ENCODE results near the gene STARD5.
"Not testable (repeated sequence)": the region's sequence is repeated elsewhere in the genome, so short reads cannot be mapped to it uniquely, and the experiment has no call there.

Gene STARD5

DNA sequence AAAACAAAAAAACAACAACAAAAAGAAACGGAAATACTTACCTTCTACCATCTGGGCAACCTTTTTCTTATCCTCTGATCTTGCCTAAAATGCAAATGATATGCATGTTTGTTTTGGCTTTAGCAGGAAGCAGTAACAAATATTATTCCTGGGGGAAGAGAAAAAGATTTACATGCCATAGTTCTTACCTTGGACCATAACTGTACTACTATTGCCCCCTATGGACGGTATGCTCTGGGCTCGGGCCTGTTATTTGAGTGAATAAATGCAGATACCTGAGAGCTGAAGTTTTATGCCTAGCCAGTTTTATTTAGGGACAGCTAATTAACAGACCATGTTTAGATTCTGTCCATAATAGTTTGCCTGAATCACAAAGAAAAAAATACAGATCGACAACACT, 12.6 kb upstream of the STARD5 start:
- no peak for DNase-seq

DNA sequence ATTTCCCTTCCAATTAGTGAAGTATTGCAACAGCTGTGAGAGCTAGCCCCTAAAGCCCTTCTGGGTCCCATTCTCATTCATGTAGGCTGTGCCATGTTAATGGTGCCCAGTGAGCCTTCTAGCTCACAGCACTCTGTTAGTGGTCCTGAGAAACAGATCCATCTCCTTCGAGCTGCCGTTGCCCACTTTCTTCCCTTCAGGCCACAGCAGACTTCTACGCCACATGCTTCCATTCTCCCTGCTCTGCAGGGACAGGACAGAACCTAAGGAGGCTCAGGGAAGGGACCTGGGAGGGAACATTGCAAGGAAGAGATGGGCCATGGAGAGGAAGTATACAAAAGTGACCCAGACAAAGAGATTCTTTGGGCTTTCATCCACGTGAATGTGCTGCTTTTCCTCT, 11.7 kb upstream of the STARD5 start:
- no peak for DNase-seq

DNA sequence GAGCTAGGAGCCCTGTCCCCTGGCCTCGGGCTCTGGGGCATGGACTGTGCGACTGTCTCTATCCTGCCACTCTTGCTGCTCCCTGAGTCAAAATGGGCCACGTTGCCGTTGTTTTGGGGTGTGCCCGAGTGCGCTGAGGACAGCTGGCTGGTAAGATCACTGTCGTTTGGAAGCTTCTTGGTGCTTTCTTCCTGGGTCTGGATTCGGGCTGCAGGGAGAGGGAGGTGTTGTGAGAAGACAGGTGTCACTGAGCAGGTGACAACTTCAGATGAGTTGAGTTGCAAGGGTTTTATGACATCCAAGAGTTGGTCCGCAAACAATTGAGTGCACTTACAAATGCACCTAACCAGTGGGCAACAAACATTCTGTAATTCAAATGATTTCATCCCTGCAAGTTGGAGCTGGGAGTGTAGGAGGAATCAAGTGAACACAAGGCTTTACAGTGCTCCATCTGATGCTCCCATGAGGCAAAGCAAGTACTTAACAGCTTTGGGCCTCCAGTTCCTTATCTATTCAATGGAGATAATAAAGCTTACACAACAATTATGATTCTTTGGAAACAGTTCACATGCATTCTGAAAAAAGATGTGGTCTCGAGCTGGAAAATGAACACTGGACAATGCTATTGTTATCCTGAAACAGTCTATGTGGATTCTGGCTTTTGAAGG, 11.0 kb upstream of the STARD5 start:
- no peak for DNase-seq

DNA sequence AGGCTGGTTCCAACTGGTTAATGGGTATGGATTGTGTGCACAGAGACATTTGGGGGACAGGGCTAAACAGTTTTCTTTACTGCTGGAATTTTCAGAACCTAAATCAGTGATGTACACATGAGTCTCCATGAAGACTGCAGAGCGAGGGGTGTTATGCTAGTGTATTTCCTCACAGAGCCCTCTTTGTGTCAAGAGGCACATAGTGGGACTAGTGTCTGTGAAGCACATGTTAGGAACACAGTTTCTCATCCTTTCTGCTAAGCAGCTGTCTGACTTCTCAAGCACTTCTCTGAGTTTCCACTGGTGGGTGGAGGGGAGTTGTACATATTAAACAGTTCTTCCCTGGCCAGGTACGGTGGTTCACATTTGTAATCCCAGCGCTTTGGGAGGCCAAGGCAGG, 9.4 kb upstream of the STARD5 start:
- no peak for DNase-seq

DNA sequence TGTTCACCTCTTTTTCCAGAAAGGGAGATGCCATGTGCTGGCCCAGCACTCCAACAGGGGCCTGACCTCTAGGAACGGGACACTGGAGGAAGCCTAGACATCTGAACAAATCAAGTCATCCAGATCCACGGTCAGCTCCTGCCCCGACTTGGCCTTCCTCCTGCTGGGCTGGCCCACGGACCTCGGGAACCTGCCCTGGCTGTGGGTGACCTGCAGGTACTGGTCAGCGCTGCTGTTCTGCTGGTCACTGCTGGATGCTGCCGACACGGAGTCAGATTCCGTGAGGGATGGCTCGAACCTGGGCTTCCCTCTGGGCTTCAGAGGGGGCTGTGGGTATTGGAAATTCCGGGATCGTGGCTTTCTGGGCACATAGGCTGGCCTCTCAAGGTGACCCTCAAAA, 8.4 kb upstream of the STARD5 start:
- no peak for DNase-seq

DNA sequence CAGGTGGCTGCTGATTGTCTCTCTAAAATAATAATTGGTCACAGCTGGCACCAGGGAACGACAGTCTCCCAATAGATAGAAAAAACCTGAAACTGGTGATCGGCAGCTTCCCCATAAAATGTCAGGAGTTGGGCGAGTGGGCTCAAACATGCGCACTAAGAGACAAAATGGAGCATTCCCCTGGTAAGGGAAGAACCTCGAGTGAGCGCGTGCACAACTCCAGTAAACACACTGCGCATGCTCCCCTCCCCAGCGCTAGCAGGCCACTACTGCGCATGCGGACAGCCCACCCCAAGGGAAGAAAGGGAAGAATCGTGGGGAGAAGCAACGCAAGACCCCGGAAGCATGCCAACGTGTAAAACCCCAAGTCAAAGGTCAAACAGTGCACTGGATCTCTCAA, 7.7 kb upstream of the STARD5 start:
- no peak for DNase-seq

DNA sequence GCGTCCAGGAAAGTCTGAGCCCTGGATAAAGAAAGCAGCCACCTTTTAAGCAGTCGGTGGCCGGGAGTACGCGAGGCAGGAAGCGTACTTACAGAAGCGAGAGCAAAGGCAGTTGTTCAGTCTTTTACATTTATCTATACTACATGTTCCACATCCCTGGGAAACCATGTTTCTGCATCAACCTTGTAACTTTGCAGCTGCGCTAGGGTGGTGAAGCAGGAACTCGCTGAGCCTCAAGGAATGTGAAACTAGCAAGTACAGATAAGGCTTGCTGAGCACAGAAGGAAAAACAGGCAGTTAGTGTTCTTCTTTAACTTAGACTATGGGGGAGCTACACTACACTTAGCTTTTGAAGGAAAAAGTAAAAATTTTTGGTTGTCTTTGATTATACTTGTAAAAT, 7.2 kb upstream of the STARD5 start:
- DNase-seq, result not testable (repeated sequence)

DNA sequence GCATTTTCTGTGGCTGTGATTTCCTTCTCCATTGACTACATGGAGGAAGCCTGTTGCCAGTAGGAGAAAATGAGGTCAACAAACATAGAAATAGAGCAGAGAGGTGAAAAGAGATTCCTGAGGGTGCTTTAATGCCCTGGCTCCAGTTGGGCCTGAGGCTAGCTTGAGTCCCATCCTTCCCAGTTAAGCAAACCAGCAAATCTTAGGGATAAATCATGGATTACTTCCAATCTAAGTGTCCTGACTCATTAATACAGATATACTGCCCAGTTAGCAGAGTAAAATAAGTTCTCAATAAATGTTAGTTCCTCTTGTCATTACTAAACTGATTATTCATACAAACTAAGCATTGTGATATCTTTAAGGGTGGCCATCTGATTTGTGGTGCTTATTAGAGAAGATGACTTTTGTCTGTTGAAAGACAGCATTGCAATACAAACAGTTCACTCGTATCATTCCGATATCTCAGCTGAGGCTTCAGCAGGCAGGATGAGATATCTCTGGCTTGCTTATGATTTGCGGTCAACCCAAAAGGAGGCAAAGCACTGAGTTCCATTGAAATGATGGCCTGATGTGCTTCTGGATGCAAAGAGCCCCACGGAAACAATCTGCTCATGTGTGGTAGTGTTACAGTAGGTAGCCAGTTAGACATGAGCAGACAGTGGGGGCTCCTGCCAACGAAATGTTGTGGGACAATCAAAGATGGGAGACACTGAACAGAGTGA, 6.6 kb upstream of the STARD5 start:
- no peak for DNase-seq

DNA sequence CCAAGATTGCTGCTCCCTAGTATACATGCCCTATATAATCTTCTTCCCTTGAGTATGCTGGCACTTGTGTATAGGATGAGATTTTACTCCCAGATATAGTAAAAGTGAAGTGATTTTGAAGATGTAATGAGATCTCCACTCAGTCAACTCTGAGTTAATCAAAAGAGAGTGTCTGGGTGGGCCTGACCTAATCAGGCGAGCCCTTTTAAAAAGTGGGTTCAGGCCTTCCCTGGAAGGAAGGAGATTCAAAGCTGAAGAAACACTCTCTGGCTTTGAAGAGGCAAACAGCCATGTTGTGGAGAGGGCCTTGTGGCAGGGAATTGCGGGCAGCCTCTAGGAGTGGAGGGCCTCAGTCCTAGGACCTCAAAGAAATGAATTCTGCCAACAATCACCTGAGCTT, 5.5 kb upstream of the STARD5 start:
- DNase-seq, result no peak

DNA sequence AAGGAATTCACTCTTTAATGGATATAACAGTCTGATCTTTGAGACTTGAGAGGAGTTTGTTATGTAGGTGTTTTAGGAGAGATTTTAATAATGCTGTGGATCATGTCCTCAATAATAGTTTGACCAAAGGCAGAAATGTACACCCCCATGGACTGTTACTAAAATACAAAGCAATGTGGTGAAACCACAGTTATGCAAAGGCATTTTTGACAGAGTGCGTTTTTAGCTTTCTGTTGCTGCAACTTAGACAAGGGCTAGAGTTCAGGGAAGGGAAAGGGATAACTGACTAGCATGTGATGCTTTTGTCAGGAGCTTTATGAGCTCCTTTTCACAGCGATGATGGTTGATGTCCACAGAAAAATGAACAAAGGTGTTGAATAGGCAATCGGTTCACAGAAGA, 3.6 kb upstream of the STARD5 start:
- no peak for DNase-seq

DNA sequence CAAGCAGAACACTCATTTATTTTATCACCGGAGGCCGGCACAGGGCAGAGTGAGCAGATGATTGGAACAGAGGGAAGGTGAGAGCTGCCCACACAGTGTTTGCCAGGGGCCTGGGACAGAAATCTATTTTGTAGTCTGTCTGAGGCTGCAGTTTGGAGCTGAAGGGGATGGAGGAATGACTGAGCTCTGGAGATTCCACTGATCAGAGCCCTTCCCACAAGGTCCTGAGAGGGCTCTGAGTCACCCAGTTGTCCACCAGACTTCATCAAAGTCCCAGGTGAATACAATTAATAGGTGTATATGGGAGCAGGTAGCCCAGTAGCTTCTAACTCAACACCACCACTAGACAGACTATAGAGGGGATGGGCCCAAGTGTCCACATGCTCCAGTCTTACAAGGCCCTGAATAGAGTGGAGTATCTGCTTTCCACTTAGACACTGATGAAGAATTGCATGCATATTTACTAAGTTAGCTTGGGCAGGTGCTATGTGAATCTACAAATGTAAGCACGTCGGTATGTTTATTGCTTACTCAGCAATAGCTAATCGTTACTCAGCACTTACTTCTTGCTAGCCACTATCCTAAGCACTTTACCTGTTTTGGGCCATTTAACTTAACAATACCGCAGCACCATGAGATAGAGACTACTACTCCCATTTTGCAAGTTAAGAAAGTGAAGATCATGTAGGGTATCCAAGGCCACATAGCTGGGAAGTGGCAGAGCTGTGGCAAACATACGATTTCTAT, 2.7 kb upstream of the STARD5 start:
- DNase-seq, result no peak

DNA sequence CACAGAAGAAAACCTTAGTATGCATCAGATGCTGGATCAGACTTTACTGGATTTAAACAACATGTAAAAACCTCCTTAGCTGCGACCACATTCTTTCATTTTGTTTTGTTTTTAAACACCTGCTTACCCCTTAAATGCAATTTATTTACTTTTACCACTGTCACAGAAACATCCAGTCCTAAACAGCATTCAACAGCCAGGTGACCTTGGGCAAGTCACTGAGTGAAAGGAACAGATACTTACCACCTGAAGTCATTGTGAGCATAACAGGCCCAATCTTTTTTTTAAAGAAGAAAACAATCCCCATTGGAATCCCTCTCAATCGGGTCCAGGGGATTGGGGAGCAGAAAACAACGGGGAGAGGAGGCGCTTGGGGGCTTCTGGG, 390 bp downstream of the STARD5 start:
- no peak for DNase-seq

DNA sequence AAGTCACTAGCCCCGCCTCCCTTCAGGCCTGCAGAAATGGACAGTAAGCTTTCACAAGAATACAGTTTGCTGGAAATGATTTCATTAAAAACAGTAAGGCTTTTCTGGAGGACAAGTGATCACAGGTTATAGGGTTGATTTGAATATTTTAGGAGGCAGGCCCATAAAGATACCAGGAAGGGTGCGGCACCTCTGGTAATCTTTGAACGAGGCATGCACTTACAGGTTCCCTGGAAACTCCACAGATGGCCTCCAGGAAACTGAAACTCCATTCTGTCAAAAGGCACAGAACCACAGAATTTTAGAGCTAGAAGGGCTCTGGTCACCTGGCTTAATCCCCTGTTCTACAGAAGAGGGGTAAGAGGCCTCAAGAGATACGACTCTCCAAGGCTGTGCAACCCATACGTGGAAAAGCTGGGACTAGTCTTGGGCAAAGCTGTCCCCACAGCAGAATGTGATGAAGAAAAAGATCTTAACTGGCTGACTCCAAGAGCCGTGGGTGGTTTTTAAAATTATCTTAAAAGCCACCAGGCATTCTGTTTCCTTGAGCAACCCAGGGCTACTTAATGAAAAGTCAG, 1.2 kb downstream of the STARD5 start:
- no peak for DNase-seq

DNA sequence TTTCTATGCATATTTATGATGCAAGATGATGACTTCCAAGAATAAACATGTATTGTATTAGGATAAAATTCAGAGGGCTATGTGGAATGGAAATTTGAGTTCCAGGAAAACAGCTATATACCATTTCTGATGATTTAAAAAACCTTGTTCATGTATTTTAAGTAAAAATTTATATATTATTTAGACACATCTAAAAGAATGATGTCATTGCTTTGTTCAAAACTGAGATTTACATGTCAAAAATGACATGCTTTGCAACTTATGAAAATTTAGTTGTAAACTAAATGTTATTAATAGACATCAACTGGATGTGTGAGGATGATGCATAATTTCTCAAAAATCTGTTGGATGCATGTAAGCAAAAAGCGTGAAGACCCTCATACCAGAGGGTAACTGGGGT, 2.3 kb downstream of the STARD5 start:
- DNase-seq, result no peak

DNA sequence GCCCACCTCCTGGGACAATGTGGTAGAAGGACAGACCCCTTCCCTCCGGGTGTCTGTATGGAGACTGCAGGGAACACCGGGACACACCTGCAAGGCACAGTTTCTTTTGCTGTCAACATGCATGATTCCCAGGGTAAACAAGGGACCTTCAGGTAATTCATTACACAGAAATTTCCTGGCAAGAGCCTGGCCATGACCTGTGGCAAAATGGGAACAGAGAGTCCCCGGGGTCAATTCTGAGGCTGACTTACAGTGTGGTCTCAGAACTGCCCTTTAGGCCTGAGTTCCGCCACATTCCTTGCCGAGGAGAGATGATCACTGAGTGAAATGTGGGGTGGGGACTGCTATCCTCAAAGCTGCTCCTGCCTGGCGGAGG, 6.3 kb downstream of the STARD5 start:
- DNase-seq, result no peak

DNA sequence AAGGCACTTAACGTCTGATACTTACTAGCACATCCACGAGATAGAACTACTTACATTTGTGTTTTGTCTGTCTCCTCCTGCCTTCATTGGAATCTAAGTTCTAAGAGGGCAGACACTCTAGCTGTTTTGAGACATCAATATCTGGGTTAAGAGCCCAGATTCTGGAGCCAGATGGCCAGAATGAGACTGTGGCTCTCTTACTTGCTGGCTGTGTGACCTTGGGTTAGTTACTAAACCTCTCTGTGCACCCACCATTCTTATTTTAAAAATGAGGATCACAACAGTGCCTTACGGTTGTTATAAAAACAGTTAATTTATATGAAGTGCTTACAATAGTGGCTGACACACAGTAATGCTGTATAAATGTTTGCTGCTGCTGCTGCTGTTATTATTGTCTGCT, 7.7 kb downstream of the STARD5 start:
- DNase-seq, result no peak

DNA sequence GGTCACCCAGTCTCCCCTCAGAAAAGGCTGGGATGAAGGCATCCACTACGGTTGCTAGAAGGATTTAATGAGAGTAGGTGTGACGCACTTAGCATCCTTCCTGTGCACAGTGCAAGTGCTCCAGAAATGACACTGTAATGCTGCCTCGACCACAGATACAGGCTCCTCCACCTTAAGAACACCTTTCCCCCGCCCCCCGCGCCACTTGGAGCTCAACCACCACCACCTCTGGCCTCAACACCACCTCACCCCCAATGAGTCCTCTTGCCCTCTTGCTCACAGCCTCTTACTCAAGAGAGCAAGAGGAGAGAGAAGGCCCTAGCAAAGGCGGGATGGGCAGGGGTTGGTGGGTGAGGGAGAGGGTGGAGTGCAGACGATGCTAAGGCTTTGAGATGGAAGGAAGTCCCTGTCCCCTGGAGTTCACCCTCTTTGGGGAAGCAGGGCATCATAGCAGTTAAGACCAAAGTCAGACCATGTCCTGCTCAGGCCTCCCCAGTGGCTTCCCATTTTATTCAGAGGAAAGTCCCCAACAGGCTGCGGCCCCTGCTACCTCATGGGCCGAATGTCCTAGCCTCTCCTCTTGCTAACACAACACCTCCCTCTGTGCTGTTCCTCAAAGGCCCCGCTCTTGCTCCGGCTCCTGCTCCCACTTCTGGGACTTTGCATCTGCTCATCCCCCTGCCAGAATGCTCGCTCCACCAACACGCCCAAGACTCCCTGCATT, 8.3 kb downstream of the STARD5 start:
- no peak for DNase-seq

DNA sequence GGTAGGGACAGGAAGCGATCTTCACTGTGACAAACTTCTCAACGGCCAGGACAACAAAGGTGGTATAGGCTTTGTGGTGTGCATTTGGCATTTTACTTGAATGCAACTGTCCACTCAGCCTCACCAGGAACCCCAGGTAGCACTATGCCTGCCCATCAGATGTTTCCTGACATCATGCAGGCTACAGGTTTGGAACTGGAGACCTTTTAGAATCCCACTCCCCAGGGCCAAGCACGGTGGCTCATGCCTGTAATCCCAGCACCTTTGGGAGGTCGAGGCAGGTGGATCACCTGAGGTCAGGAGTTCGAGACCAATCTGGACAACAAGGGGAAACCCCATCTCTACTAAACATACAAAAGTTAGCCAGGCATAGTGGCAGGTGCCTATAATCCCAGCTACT, 9.6 kb downstream of the STARD5 start:
- no peak for DNase-seq

DNA sequence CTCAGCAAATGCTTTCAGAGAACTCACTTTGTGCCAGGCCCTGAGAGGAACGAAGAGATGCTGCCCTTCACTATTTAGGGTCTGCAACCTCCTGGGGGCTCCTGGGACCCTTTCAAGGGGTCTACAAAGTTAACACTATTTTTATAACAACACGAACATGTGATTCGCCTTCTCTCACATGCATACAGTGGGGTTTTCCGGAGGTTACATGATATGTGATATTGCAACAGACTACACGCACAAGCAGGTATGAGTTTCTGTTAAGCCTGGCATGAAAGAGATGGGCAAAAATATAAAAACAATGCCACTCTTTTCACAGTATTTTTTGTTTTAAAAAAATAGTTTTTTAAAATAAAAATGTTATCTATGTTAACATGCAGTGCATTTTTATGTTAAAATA, 10.3 kb downstream of the STARD5 start:
- no peak for DNase-seq

DNA sequence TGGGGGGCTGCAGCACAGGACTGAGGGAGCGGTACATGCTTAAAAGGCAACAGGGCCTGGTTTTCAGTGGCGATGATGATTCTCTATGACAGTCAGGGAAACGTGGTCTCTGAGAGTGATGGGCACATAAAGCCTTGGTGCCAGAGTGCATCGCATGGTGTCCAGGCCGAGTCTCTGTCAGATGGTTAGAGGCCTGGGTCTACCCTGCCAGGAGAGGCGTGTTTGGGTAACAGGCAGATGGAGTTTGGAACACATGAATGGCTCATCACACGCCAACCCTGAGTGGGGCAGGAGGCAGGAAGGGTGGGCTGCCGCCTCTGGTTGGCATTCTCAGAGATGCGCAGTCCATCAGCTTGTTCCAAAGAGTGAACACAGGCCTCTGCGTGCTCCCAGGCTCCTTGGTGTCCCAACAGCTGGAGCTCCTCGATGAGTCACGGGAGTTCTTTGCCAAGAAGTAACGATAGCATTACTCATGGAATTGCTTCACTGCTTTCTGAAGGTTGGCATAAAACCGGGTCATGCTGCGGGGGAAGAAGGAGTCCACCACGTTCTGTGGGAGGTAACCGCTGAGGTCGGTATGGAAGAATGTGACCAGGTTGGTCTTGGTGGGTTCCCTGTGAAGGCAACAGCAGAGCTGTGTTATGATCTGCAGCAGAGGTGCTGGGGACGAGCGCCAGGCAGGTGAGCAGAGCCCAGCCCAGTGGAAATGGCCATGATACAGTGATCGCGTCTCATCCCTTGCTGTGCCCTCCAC, 11.0 kb downstream of the STARD5 start:
- DNase-seq, result no peak

DNA sequence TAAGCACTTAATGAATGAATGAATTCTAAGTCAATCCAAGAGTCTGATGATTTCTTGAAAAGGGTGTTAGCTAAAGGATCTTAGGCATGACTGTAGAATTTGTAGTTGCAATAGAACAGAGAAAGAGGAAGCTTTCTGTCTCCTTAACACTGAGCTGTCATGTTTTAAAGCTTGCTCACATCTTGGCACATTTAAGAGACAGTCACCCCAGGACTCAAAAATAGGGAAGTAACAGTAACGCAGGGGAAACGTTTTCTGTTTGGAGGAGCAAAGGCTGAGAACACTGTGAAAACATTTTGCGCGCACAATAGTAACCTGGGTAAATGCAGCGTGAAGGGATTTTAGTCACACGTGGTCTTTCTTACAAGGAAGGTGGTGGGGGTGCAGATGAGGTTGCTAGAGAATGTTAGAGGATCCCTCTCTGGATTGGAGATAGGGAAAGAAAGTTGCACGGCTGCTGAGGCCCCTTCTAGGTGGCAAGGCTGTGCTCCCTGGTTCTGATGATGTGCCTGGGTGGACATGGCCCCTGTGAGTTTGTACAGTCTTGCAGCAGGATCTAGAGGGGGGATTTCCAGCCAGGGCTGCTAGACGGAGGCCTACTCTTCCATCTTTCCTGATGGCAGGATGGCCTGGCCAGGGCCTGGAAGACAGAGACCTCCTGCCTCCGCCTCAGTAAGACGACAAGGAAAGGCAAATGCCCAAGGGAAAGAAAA, 12.0 kb downstream of the STARD5 start:
- DNase-seq, result no peak

DNA sequence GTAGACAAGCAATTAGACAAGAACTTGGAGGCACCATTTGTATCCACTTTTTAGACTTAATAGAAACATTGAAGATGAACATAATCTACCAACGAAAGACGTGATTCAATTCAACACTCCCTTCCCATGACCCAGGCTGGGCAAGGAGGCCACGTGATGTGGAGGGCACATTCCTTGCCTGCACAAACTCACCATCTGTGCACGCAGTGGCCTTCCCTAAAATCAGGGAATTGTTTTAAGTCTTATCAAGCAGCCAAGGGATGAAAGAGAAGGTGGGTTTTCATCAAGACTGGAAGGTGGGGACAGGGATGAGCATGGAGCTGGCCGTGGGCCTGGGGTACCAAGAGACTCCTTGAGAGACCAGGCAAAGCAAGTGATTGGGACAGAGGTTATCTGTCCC, 13.5 kb downstream of the STARD5 start:
- no peak for DNase-seq

Measured in NCI-H1436 (cell line).